GM12878 (cell line): ENCODE data around the gene LCMT1. TPM values are rescaled to one million over a fixed set of nuclear protein-coding genes. Genes with fewer than 3 reads are reported as not detected.
"Not testable (repeated sequence)": the region's sequence is repeated elsewhere in the genome, so short reads cannot be mapped to it uniquely, and the experiment has no call there.

Experiments
- ATAC-seq: fragments of 200-7000 bp; cut with Tn5 transposase; 3 replicates; pipeline ENCODE4 v1.9.1; 2020; ENCODE audit warnings: mild to moderate bottlenecking, moderate library complexity
- BruUV-seq: library from RNA; stranded (reverse); fragments of 400-500 nt; replicated peaks from 2 replicates; lab custom pipeline; 2021; lab: Mats Ljungman, UMichigan
- CTCF ChIA-PET: fragments of 300-600 bp; sonication (Branson Sonifier 250); formaldehyde crosslinking; extraction: SDS; loops from one replicate; lab custom pipeline; 2021; ENCODE audit warnings: inconsistent platforms; lab: Yijun Ruan, JAX
- POLR2A ChIA-PET: fragments of 350-600 bp; formaldehyde crosslinking; extraction: SDS; loops from one replicate; lab custom pipeline; 2021; ENCODE audit warnings: inconsistent platforms; lab: Charles Lee
- RAD21 ChIA-PET: fragments of 300-600 bp; sonication (Branson Sonifier 250); formaldehyde crosslinking; loops from one replicate; lab custom pipeline; 2023; ENCODE audit warnings: antibody characterized with exemption; ENCODE audit not compliant: unreplicated experiment; lab: Charles Lee
- SMC1A ChIA-PET: fragments of 300-600 bp; sonication (Branson Sonifier 250); formaldehyde crosslinking; loops from one replicate; lab custom pipeline; 2023; ENCODE audit not compliant: unreplicated experiment, uncharacterized antibody; lab: Charles Lee
- DNase-seq: peaks from one replicate; pipeline ENCODE4 v3.0.0-alpha.2; 2011; ENCODE audit warnings: low read depth, low spot score
- FAIRE-seq: peaks from 3 replicates; lab custom pipeline; 2011; peaks lifted over from hg19 to GRCh38; lab: Jason Lieb, UNC
- H2AFZ ChIP-seq: 2 replicates; pipeline ENCODE4 v1.6.0; 2011; ENCODE audit warnings: low read depth, low read length, control low read depth; ENCODE audit not compliant: control insufficient read depth
- H3K27ac ChIP-seq: 2 replicates; pipeline ENCODE4 v1.5.1; 2011; ENCODE audit warnings: control low read depth; ENCODE audit not compliant: control insufficient read depth, insufficient read depth
- H3K27me3 ChIP-seq, 2 experiments: replicated peaks in 1 of 2; 2 replicates each; pipeline versions ENCODE4 v1.6.0 to v1.6.1; 2011; ENCODE audit warnings: low read length in 1 of 2; ENCODE audit not compliant: control insufficient read depth in 2 of 2, insufficient read depth in 2 of 2
- H3K36me3 ChIP-seq, 2 experiments: 2 replicates each; pipeline ENCODE4 v1.5.1; 2011; ENCODE audit warnings: low read length in 1 of 2; ENCODE audit not compliant: control insufficient read depth in 2 of 2, insufficient read depth in 2 of 2
- H3K4me1 ChIP-seq: 2 replicates; pipeline ENCODE4 v1.6.1; 2011; ENCODE audit warnings: mild to moderate bottlenecking, low read length, moderate library complexity, mixed read lengths; ENCODE audit not compliant: control insufficient read depth, insufficient read depth
- H3K4me2 ChIP-seq: 2 replicates; pipeline ENCODE4 v1.6.0; 2011; ENCODE audit warnings: control low read depth; ENCODE audit not compliant: control insufficient read depth, insufficient read depth
- H3K4me3 ChIP-seq: fragments of 200-600 bp; sonication (generic); 2 replicates; pipeline ENCODE4 v1.5.1; 2016
- H3K79me2 ChIP-seq: 2 replicates; pipeline ENCODE4 v1.6.0; 2011; ENCODE audit warnings: low read length; ENCODE audit not compliant: control insufficient read depth, insufficient read depth
- H3K9ac ChIP-seq: 2 replicates; pipeline ENCODE4 v1.8.0; 2011; ENCODE audit warnings: low read length, control low read depth, mixed read lengths; ENCODE audit not compliant: control insufficient read depth, insufficient read depth
- H3K9me3 ChIP-seq: replicated peaks from 3 replicates; pipeline ENCODE4 v1.5.1; 2011; ENCODE audit warnings: mild to moderate bottlenecking, low read length; ENCODE audit not compliant: control insufficient read depth, insufficient read depth
- H4K20me1 ChIP-seq: 2 replicates; pipeline ENCODE4 v1.6.0; 2011; ENCODE audit not compliant: control insufficient read depth, insufficient read depth
- CHD4 ChIP-seq: fragments of 200-600 bp; sonication (generic); IDR thresholded peaks from 2 replicates; pipeline ENCODE4 v1.6.1; 2016; ENCODE audit warnings: mild to moderate bottlenecking
- EED ChIP-seq: sonication (generic); IDR thresholded peaks from 2 replicates; pipeline ENCODE4 v1.6.1; 2016; ENCODE audit warnings: antibody characterized with exemption, low read depth
- HDAC2 ChIP-seq: fragments of 200-600 bp; sonication (generic); IDR thresholded peaks from 2 replicates; pipeline ENCODE4 v1.6.1; 2017
- NFXL1 ChIP-seq: fragments of 450-650 bp; IDR thresholded peaks from 2 replicates; pipeline ENCODE4 v1.6.1; 2017; ENCODE audit warnings: antibody characterized with exemption, mild to moderate bottlenecking, borderline replicate concordance
- SPI1 ChIP-seq: IDR thresholded peaks from 2 replicates; pipeline ENCODE4 v1.6.1; 2011; ENCODE audit warnings: low read depth, mild to moderate bottlenecking, low read length, moderate library complexity, borderline replicate concordance; ENCODE audit not compliant: insufficient read depth
- TCF7 ChIP-seq: IDR thresholded peaks from 2 replicates; pipeline ENCODE4 v1.6.1; 2014; ENCODE audit warnings: antibody characterized with exemption, borderline replicate concordance
- WGBS: methylation state at CpG from one replicate; pipeline ENCODE4 v1.1.6; 2016; ENCODE audit warnings: low lambda C conversion rate; ENCODE audit not compliant: insufficient replicate concordance, insufficient coverage; ENCODE audit errors: missing lambda C conversion rate; 5-methylcytosine and 5-hydroxymethylcytosine counted together
- in situ Hi-C: fragments of 300-500 bp; cut with MboI; formaldehyde crosslinking; loops from 9 replicates; pipeline ENCODE4 v1.14.3; 2018; ENCODE audit warnings: mixed read lengths
- intact Hi-C: fragments of 100-400 bp; cut with micrococcal nuclease; formaldehyde crosslinking; loops from one replicate; pipeline ENCODE4 v1.14.2; 2022; ENCODE audit not compliant: unreplicated experiment
- polyA plus RNA-seq, 11 experiments: library from polyadenylated mRNA; depleted of rRNA in 4 of 11; unstranded in 6 of 11; stranded (reverse) in 5 of 11; fragments of >200 nt; fragmentation: Nextera tagmentation in 4 of 11; fragmentation: Illumina TruSeq in 1 of 11; extraction: Ambion mirVana in 4 of 11; extraction: Trizol in 1 of 11; gene quantifications; 1 replicate in 1 of 11; 2 replicates in 10 of 11; pipeline versions ENCODE4 v1.2.1 to v1.2.3, GENCODE V29; 2011 to 2016; ENCODE audit warnings: inconsistent platforms in 2 of 11, missing spikeins in 2 of 11, low read depth in 1 of 11
- total RNA-seq, 4 experiments: library from RNA; depleted of rRNA in 3 of 4; stranded (reverse); fragments of >200 nt in 3 of 4; fragmentation: Illumina TruSeq in 1 of 4; extraction: Trizol in 1 of 4; gene quantifications; 2 replicates each; pipeline versions ENCODE4 v1.2.1 to v1.2.3, GENCODE V29; 2013 to 2021

LCMT1 gene
- total and polyA plus RNA-seq, 10 of the 15 experiments (the other 5 are each of a cell fraction or from before 2014, with no cell fraction given), result 19.7 to 51.2 (median 32.6) TPM

DNA sequence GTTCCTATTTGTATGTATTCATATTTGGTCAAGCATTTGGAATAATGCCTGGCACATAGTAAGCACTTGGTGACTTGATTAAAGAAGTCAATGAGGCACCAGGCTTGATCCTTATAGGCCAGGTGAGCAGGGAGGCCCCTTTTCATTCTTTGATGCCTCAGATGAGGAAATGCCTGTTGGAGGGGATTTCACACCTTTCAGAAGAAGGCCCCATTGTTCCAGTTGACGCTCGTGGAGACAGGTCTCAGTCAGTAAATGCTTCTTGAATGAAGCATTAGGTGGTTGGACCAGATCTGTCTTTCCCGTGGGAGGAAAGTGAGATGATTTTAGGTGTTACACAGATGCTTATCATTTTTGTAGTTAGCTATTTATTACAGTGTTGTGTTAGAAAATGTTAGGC is 13.0 kb downstream of the LCMT1 start:
- POLR2A ChIA-PET, result interaction anchor here (0.5 kb wide), 1 partner anchor 106 kb away, joined by 9 read pairs; no protein-coding TSS in a partner anchor
- in situ Hi-C loops, result no loop called here
- CTCF ChIA-PET, result no interaction called here

DNA sequence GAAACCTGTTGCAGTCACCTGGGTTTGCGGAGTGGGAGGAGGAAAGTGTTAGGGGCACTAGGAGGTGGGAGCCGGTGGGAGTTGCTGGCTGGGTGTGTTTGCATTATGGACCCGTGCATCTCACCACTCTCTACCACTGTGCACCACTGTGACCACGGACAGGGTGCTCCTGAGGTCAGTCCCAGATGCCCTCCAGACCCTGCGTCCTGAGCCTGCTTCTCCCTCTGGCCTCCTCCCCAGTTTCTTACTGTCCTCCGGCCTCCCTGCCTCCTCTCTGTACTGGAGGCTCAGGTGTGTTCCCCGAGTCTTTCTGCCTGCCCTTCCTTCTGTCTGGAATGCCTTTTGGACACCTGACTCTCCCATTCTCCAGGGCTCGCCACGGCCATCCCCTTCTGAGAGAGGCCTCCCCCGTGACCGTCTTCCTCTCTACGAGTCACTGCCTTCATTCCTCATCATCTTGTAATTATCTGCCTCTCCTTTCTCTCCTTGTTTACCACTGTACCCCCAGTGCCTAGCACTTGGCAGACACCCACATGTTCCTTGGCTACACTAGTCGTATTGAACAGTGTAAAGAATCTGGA is 14.6 kb downstream of the LCMT1 start:
- DNase-seq, POLR2A ChIA-PET, H3K36me3 ChIP-seq, H3K9ac ChIP-seq, H3K79me2 ChIP-seq, in situ Hi-C loops, H3K9me3 ChIP-seq, BruUV-seq, H3K4me1 ChIP-seq, ATAC-seq, H2AFZ ChIP-seq, H4K20me1 ChIP-seq, H3K27me3 ChIP-seq, H3K4me3 ChIP-seq, H3K27ac ChIP-seq, H3K4me2 ChIP-seq: not testable (repeated sequence)
- intact Hi-C loops, result loop anchor here (1.0 kb wide), 2 partner anchors 72 to 99 kb away; no protein-coding TSS in a partner anchor
- RAD21 ChIA-PET, result interaction anchor here (1.1 to 1.8 kb wide), 2 partner anchors 90 to 99 kb away, joined by 3 to 13 read pairs; partner anchors contain the start of gene AQP8
- FAIRE-seq, result peak; percentile 56
- CTCF ChIA-PET, result interaction anchor here (0.7 to 2.1 kb wide), 8 partner anchors 9 to 101 kb away, joined by 3 to 15 read pairs (median 4); no protein-coding TSS in a partner anchor
- WGBS, result 77% methylated on average over 13 of the region's 13 CpGs
- SMC1A ChIA-PET, result interaction anchor here (2.0 kb wide), 1 partner anchor 99 kb away, joined by 10 read pairs; no protein-coding TSS in a partner anchor

More for the DNA sequence above, 13.0 kb downstream of the LCMT1 start:
- intact Hi-C loops, result no loop called here
- no peak for FAIRE-seq
- no peak overlapping the region for H2AFZ ChIP-seq
- H3K27me3 ChIP-seq, result no peaks in the 10 kb centered on the region
- no peak for TF ChIP-seq CHD4
- TF ChIP-seq EED, result no peak
- TF ChIP-seq HDAC2, result no peak
- TF ChIP-seq NFXL1, result no peak
- TF ChIP-seq SPI1, result peak; percentile 28; the same call in 1 of the 2 replicates
- no peak for TF ChIP-seq TCF7
- H3K9ac ChIP-seq, result no peak overlapping the region
- SMC1A ChIA-PET, result no interaction called here
- RAD21 ChIA-PET, result no interaction called here
- WGBS, result 14% methylated on average over 3 of the region's 3 CpGs
- H4K20me1 ChIP-seq, result no peaks in the 10 kb centered on the region
- H3K4me3 ChIP-seq, result no peak overlapping the region
- H3K27ac ChIP-seq, result no peak overlapping the region
- DNase-seq, result no peak
- H3K4me1 ChIP-seq, result no peaks in the 10 kb centered on the region
- no TSS peak for BruUV-seq
- no peaks in the 10 kb centered on the region for H3K9me3 ChIP-seq
- ATAC-seq, result peak; percentile 77
- peaks cover 1 to 2% of the 10 kb centered on the region in 2 experiments; a peak in 2 of 4 replicates for H3K36me3 ChIP-seq
- no peak overlapping the region for H3K4me2 ChIP-seq
- H3K79me2 ChIP-seq, result no peaks in the 10 kb centered on the region
